ENCODE measurements around the gene SPATA25.

- TF ChIP-seq REST (IDR thresholded peaks at IDR 0.05) (no peak), CTCF (IDR thresholded peaks at IDR 0.05; ENCODE audit: low read depth, low read length, missing input control) (no peak), MAX (IDR thresholded peaks at IDR 0.05) (no peak), ATF3 (IDR thresholded peaks at IDR 0.05) (no peak), EGR1 (IDR thresholded peaks at IDR 0.05; ENCODE audit: low read depth in 2 of 2) (no peak), RAD21 (IDR thresholded peaks at IDR 0.05) (no peak), FOXA1 (IDR thresholded peaks at IDR 0.05) (no peak), JUND (IDR thresholded peaks at IDR 0.05) (no peak), GABPA (IDR thresholded peaks at IDR 0.05 in 1 of 2, conservative IDR thresholded peaks at IDR 0.05 in 1 of 2) (no peak), TAF1 (conservative IDR thresholded peaks at IDR 0.05) (no peak)
These were observed 38.3 kb downstream of the SPATA25 start for GRCh38 chr20:45848969-45849582.

Measured in liver (tissue), 3 donors.